Left renal cortex interstitium (tissue), 4 donors: ENCODE data around the gene NRXN3. TPM values are rescaled to one million over a fixed set of nuclear protein-coding genes. Genes with fewer than 3 reads are reported as not detected.

ENCODE experiments used
- DNase-seq, 4 donors: peaks; one replicate each; pipeline ENCODE4 v3.0.0-alpha.2; 2013; ENCODE audit warnings: low read depth in 4 of 4, low spot score in 2 of 4, missing footprints in 1 of 4
- polyA plus RNA-seq, 4 donors: library from polyadenylated mRNA; unstranded; fragments of 120-200 nt; gene quantifications; one replicate each; pipeline ENCODE4 v1.2.1, GENCODE V29; 2013; ENCODE audit not compliant: insufficient read length in 4 of 4

The NRXN3 gene
- polyA plus RNA-seq, 4 donors, result 5.4 to 8.4 (median 6.3) TPM

DNA sequence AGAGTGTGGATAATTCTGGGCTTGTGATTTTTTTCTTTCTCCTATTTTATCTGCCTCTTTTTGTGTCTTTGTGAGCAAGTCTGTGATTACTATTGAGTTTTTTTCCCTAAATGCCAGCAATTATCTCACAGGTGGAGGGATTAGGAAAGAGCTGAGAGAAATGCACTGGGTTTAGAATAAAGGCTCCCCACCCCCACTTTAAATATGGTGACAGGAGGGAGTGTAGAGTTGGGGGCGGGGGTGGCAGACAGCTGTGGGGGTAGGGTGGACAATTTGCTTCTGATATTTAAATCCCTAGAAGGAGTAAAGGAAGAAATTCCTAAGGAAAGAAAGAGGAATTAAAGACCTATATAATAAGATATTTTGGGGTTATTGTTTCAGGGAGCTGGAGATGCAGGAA, 145.9 kb downstream of the NRXN3 start:
- no peak for DNase-seq

DNA sequence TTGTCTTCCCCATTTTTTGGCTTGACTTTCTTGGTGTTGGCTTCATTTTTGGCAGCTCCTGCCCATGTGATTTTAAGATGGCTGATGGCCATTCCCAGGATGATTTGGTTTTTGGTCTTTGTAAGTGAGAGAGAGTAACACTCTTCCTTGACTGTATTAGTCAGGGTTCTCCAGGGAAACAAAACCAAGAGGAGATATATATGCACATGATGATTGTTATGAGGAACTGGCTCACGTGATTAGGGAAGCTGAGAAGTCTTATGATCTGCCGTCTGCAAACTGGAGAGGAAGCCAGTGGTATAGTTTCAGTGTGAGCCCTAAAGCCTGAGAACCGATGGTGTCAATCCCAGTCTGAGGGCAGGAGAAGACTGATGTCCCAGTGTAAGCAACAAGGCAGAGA, 146.6 kb downstream of the NRXN3 start:
- DNase-seq, result no peak

DNA sequence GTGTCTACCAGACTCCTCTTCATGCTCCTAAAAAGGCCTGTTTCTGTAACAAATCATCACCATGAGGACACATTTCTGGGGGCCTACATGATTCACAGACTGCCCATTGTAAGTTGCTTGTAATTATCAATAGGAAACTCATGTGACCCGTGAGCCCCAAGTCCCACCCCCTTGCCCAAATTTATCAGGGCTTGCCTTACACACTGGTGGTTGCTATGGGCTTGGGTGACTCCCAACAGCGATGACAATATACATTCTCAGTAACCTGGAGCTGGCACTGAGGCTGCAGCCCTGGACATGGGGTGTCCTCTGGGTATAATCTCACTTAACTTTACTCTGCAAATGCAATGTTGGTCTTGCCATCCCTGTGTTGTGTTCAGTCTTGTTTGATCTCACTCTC, 149.2 kb downstream of the NRXN3 start:
- DNase-seq, result no peak

DNA sequence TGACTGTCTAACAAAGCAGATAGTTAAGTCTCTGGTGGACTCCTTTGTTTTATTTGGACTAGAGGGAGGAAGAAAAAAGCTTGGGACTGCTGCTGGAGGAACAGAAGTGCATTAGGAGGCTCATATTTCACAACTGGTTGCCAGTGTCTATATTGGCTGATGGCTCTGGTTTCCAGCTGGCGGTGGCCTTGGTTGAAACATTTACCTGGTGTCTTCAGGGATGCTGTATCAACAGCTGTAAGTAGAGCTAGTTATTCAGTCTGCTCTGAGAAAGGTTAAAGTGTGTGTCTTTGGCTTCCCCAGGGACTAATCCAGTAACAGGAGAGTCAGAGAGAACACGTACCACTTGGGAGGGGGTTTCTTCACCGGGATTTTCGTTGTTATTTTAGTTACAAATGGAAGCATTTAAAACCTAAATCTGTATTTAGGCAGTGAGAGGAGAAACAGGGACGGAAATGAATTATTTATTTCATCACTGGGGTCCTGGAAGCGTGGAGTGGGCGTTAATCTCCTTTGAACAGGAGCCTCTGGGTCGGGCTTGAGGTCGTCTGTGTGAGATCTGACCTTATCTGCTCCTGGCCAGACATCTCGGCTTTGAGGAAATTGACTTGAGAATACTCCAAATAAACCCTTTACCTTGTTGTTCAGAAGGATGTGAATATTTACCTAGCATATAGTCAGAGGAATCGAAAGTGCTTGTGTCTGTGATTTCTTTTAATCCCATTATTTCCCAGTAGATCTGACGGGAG, 149.9 kb downstream of the NRXN3 start:
- no peak for DNase-seq

DNA sequence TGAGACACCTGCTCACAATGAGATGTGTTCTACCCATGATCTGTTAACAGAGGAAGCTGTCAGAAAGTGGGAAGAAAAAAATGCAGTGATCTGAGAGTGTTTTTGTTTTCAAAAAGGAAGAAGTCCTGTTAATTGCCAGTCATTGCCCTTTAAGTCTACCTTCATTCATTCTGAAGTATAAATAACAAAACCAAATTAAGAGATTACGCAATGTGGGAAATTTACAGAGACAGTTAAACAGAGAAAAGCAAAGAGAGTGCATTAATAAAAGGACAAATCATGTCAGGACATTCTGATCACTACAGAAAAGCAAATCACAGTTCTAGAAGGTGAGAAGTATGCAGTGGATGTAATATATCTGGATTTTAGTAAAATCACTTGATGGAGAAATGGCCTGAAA, 154.2 kb downstream of the NRXN3 start:
- no peak for DNase-seq

DNA sequence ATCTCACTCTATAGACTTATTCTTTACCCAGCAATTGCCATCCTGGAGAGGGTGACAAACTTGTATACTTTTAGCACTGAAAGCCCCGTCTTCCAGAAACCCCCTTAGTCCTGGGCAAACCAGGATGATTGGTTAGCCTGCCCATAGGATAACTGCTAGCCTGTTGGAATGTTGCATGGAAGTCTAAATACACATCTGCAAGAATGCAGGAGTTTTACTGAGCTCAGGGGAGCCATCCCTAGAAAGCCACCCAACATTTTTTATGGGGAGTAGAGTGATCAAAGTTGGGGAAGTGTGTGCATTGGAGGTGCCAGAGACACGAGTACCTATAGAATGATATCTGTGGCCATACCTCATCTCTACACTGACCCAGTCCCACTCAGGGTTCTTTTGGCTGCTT, 155.7 kb downstream of the NRXN3 start:
- DNase-seq, result no peak

DNA sequence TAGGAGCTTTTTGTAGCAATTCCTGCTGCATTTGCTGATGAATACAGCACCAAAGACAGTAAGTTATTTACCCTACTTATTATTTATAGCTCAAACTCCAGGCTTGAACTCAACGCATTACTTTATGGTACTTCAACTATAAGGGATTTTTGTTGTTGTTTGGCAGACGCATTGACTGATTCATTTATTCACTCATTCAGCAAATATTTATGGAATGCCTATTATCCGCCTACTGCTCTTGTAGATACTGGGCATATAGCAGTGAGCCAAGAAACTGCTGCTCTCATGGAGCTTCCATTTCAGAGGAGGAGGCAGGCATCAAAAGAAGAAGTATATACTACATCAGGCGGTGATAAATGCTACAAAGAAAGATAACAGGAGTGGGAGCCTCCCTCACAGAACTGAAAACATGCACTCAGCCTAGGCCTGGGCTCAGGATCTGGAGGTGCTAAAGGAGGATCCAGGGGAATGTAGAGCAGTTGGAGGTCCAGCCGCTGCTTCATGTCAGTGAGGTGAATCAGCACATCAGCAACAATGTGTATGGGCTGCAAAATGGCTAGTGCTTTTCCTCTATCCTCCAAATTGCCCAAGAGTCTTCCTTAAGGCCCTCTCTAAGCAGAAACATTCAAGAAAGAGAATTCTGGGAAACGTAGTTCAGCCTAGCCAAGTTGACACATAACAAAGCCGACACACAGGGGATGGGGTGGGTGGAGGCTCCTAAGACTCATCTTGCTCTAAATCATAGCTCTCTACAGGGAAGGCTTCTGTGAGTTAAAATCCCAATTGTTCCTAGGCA, 157.5 kb downstream of the NRXN3 start:
- DNase-seq, result no peak

DNA sequence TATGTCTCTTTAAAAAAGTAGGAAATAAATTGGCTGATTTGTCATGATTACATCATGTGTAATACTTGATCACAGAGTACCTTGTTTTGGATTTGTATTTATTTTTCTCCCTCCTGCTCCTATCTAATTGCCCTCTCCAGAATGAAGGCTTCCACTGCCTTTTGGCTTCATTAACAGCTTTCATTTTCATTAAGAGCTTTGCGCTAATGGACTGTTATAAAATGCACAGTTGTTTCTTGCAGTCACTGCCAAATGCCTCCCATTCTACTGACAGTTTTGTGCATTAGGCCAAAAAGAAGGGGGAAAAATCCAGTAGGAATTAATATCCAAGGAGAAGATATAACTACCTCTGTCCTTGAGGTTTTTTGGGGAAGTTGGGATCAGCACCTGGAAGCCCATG, 159.2 kb downstream of the NRXN3 start:
- DNase-seq, result no peak

DNA sequence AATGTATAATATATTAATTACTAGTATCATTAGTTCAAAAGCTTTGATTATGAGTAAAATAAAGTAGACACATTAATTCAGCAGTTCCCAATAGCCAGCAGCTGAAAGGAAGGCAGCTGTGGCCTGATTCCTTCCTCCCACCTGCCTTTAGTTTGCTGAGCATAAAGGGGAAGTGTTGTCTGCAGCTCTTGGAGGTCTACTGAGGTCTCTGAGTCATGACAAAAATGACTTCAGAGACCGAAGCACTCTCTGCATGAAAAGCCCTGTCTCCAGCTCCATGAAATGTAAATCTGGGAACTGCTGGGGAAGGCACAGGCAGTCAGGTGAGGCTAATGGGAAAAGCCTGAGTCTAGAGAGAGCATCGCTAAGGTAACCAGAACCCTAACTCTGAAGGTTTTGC, 165.4 kb downstream of the NRXN3 start:
- no peak for DNase-seq

DNA sequence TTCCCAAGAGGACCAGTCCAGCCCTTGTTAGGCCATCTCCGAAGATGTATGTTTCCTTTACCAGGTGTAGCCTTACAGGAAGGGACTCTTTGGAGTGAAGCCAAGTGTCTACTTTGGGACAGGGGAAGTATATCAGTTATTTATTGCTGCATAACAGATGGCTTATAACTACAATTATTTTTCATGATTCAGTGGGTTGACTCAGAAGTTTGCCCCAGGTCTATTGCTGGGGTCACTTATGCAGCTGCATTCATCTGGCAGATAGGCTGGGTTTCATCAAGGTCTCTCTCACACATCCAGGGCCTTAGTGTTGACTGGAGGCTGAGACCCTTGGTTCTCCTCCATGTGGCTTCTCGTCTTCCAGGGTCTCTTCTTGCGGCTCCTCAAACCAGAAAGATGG, 170.1 kb downstream of the NRXN3 start:
- DNase-seq, result no peak

DNA sequence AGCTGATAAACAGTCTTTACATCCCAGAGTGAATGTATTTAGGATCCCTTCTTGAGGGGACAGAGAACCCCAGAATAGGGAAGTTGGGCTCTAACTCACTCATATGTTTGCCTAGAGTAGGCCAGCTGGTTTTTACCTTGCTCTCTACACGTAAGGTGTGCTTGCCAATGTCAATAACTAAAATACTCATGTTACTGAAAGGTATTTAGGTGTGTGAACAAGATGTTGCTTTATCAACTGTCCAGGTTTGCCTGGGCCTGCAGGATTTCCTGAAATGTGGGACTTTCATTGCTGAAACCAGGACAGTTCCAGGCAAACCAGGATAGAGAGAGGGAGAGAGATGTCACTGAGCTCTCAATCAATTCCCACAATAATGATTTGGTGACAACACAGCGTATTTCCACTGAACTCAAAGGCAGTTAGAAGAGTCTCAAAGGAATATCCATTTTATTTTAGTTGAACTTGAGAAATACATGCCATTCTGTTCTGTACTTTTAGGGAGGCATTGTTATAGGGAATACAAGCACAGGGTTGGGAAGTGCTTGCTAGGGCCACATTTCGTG, 171.7 kb downstream of the NRXN3 start:
- DNase-seq, result no peak

DNA sequence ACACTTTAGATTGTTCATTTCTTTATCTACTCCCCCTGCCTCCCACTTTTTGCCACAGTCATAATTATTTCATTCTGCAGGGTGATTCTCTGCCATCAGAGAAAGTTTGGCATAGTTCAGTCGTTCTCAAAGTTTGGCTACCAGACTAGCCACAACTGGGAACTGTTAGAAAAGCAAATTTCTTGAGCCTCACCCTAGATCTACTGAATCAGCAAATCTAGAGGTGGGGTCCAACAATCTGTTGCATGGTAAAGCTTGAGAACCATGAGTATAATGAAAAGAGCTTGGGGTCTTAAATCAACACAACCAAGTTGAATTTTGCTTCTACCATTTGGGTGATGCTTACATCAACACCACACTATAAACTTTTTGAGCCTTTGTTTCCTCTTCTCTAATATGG, 172.7 kb downstream of the NRXN3 start:
- DNase-seq, result no peak

DNA sequence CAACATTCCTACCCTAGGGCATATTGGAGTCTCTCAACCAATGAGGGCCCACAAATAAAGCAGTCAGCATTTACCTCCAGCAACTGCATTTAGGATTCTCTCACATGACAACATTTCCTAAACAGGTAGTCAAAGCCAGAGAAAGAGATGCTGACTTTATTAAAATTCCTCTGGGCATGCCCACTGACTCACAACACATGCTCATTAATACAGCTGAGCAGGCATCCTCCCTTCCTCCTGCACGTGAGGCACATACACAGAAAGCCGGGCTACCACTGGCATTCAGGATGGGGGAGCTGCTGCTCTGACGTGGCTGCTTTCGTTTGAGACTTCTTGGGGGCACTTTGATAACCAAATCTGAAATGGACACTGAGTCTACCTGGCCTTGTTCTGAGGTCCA, 174.1 kb downstream of the NRXN3 start:
- DNase-seq, result no peak

DNA sequence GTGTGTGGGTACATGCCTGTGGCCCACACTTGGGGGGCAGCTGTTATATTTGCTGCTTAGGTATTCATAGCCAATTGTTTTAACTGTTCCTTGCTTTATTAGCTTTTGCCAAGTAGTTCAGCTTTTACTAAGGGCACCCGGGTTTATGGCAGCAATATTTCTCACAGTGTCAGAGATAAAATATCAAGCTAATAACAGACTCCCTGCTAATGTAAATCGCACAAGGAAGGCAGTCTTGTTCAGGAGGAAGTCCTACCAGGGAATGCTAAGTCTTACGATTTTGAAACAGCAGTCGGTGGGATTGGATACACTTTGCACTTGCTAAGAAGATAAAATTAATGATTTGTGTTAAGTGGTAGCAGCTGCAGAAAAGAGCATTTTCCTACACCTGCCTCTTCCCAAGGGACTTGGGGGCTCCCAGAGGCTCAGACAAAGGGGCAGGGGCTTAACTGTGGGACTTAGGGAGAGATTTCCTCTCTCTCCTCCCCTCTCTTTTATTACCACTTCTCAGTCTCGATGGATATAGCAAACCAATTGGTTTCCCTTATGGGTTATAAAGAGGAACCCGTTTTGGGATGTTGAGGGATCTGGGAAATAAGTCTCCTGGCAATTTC, 175.1 kb downstream of the NRXN3 start:
- no peak for DNase-seq

DNA sequence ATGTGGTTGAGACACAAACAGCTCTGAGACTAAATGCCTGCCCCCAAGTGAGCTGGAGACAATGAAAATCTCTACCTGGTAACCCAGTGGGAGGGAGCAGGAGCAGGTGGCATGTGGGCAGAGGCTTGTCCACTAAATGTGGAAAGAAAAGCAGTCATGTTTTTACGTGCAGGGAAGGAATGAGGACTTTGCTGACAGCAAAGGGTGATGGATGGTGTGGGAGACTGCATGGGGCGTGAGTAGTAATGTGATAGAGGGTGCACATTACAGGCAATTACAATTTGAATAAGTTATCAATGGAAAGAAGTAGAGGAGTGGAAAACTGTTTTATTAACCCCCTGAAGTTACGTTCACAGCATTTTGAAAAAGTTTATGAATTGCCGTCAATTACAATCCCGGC, 176.6 kb downstream of the NRXN3 start:
- DNase-seq, result no peak

DNA sequence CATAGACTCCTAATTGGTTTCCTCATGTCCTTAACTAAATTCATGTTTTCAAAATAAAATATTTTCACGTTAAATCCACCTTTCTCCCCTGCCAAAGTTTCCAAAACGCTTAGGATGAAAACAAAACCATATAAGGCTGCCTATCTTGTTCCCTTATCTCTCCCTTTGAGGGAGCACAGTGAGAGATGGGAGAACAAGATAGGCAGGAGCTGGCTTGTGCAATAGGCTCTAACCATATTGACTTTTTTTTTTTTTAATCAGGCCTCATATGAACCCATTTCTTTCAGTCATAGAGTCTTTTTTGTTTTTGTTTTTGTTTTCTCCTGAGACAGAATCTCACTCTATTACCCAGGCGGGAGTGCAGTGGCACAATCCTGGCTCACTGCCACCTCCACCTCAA, 184.9 kb downstream of the NRXN3 start:
- no peak for DNase-seq

DNA sequence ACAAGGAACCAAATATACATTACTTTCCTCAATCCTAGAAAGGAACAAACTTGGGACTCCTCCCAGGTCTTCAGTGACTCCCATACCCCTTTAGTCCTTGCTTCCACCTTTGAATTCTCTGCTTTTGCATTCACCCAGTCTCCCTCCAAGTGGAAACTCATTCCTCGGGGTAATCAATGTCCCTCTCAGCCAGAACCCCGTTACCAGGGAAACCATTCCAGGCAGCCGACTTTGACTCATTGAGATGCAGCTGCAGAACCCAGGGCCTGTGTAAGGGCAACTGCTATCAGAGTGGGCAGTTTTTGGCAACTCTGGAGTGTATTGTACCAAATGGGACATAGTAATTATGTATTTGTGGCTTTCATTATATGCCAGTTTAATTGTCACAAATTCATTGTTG, 186.2 kb downstream of the NRXN3 start:
- DNase-seq, result no peak

DNA sequence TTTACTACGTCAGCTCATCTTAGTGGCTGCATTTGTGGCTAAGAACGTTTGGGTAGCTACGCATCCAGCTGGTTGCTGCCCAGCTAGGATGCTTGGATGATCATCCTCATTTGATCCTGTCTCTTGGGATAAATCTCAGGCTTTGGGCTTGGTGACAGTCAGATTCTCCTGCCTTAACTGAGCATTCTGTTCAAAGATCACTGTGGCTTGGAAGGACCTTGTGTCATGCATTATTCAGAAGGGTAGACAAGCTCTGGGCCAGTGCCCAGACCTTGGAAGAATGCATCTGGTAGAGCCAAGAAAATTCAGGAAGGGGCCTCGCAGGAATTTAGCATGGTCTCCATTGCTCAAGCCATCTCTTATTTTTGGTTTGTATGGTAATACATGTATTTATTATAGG, 188.4 kb downstream of the NRXN3 start:
- no peak for DNase-seq

DNA sequence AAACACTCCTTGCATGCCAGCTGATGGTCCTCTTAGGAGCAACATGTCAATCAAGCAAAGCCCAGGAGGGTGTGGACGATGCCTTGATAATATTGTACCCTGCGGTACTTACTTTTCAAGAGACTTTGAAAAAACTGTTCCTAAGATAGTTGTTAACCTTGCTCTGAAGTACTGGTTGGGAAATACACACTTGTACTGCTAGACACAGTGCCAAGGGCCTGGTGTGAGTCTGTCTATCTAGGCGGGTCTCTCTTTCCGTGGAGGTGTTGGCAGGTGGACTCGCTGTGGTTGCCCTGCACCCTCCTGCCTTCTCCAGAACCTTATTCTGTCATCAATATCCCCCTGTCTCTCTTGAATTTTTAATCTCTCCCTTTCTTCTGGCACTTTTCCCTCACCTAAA, 189.4 kb downstream of the NRXN3 start:
- no peak for DNase-seq

DNA sequence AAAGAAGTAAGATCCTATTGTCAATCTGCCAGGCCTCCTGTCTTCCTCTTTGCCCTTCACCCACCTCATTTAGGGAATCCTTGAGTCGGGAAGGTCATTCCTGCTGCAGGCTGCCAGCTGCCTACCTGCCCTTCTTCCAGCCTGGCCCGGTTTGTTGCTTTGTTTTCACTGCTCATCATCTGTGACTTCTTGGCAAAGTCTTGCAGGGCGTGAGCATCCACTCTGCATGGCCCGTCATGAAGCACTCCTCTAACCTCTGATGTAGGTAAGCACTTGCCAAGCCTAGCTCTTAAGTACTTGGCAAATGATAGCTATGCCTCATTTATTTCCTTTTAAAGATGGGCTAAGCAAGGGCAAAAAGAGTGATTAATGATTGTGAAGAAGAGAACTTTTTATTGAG, 192.8 kb downstream of the NRXN3 start:
- DNase-seq, result no peak

DNA sequence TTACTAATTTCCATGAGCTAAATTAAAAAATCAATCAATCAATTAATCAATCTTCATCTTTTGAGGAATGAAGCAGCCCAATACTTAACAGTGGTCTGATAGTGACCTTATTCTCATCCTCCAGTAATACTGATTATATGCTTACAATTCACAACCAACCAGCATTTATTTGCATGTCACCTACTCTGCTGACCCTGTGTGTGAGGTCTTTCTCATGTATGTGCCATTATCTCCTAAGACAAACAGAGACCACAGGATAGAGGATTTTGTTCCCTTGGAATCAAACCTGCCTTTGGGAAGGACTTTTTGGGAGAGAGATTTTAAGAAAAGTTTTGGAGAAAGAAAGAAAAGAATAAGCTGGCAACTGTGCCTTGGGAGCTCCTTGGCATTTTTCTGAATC, 197.2 kb downstream of the NRXN3 start:
- DNase-seq, result no peak

DNA sequence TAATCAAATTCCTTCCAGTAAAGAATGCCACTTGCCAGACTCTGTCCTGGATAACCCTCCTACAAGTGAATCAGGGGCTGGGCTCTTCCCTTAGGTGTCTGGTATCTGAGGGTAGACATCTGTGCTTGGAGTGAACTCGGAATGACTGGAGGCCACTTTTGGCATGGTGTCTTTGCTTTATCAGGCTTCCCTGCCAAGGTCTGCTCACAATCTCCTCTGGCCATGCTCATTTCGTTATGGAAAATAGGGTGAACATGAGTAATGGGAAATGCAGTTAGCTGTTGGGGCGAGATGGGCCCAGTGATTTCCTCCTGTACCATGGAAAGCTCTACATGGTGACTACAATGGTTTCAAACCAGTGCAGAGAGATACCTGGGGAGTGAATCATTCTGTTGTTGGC, 212.9 kb downstream of the NRXN3 start:
- DNase-seq, result no peak
